Activated B cell treated with CpG ODN at 0.5 μM for 24 hours (primary cell): ENCODE results near the gene PCP4L1. TPM values are rescaled to one million over a fixed set of nuclear protein-coding genes. Genes with fewer than 3 reads are reported as not detected.

Experiments
- ATAC-seq: fragments of 200-7000 bp; cut with Tn5 transposase; one replicate; pipeline ENCODE4 v1.10.0; 2021; ENCODE audit warnings: low read depth, mild to moderate bottlenecking, moderate library complexity
- CTCF ChIA-PET: fragments of 350-600 bp; sonication (Branson Sonifier 250); formaldehyde crosslinking; loops from one replicate; lab custom pipeline; 2021; ENCODE audit warnings: antibody characterized with exemption; lab: Charles Lee
- POLR2A ChIA-PET: fragments of 350-600 bp; sonication (Branson Sonifier 250); formaldehyde crosslinking; loops from one replicate; lab custom pipeline; 2021; ENCODE audit warnings: antibody characterized with exemption; lab: Charles Lee
- DNase-seq: peaks from one replicate; pipeline ENCODE4 v3.0.0; 2022
- H3K27ac Mint-ChIP-seq: one replicate; pipeline ENCODE4 v1.8.0; 2020; ENCODE audit warnings: mixed read lengths
- H3K27me3 Mint-ChIP-seq: one replicate; pipeline ENCODE4 v1.8.0; 2021; ENCODE audit warnings: mixed read lengths
- H3K36me3 Mint-ChIP-seq: one replicate; pipeline ENCODE4 v1.8.0; 2021; ENCODE audit warnings: low read depth, mixed read lengths
- H3K4me1 Mint-ChIP-seq: one replicate; pipeline ENCODE4 v1.8.0; 2021; ENCODE audit warnings: mixed read lengths
- H3K4me3 Mint-ChIP-seq: one replicate; pipeline ENCODE4 v1.8.0; 2020; ENCODE audit warnings: mild to moderate bottlenecking, mixed read lengths
- H3K9me3 Mint-ChIP-seq: one replicate; pipeline ENCODE4 v1.8.0; 2020; ENCODE audit warnings: mixed read lengths
- intact Hi-C: fragments of 100-400 bp; cut with micrococcal nuclease; formaldehyde crosslinking; loops from one replicate; pipeline ENCODE4 v1.15.1; 2024
- total RNA-seq: library from RNA; stranded (reverse); gene quantifications from 2 replicates; pipeline ENCODE4 v1.2.3, GENCODE V29; 2022
- TF ChIP-seq, protein P1 (sequence below): fragments of 200-600 bp; IDR thresholded peaks from one replicate; pipeline ENCODE4 v1.8.0; 2022; ENCODE audit warnings: antibody characterized with exemption, mild to moderate bottlenecking

PCP4L1 gene
- total RNA-seq, 1 donor from 2014 or later, result not detected

DNA sequence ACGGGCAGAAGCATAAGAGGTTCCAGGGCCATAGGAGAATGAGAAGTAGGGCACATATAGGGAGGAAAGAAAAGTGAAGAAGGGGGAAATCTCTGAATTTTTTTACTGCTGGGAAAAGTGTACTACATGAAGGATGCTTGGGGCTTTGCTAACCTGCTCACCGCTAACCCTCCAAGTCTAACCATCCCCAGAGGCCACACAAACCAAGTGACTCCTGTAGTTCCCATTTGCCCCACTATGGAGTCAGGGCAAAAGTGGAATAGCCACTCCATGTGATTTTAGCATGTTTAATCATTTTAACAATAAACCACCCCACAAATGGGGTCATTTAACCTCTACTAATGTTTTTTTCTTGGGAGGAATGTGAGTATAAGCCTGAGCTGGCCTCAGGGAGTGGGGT lies 26.6 kb downstream of the PCP4L1 start:
- CTCF ChIA-PET, result no interaction called here
- DNase-seq (no peak), ATAC-seq (no peak)
- Mint-ChIP-seq H3K27ac (no peak overlapping the region), H3K9me3 (no peaks in the 10 kb centered on the region), H3K4me3 (no peak overlapping the region), H3K27me3 (no peaks in the 10 kb centered on the region), H3K4me1 (peaks cover 7% of the 10 kb centered on the region), H3K36me3 (no peaks in the 10 kb centered on the region)
- intact Hi-C loops, result no loop called here
- TF ChIP-seq, protein P1, sequence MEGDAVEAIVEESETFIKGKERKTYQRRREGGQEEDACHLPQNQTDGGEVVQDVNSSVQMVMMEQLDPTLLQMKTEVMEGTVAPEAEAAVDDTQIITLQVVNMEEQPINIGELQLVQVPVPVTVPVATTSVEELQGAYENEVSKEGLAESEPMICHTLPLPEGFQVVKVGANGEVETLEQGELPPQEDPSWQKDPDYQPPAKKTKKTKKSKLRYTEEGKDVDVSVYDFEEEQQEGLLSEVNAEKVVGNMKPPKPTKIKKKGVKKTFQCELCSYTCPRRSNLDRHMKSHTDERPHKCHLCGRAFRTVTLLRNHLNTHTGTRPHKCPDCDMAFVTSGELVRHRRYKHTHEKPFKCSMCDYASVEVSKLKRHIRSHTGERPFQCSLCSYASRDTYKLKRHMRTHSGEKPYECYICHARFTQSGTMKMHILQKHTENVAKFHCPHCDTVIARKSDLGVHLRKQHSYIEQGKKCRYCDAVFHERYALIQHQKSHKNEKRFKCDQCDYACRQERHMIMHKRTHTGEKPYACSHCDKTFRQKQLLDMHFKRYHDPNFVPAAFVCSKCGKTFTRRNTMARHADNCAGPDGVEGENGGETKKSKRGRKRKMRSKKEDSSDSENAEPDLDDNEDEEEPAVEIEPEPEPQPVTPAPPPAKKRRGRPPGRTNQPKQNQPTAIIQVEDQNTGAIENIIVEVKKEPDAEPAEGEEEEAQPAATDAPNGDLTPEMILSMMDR, result no peak
- POLR2A ChIA-PET, result no interaction called here

DNA sequence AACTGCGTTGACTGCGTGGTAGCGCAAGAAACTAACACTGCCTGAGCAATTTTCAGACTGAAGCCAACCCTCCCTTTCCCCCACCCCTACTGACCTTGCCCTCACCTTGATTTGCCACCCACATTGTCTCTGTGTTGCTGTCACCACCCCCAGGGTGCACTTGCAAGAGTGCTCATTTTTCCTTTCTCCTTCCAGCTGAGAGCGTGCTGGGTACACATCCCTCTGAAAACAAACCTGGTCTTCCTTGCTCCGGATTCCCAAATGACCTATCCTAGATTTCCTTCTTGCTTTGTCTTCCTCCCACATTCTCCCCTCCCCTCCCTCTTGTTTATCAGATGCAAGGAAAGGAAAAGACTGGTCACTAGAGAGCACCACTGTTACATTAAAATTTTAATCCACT lies 27.0 kb downstream of the PCP4L1 start:
- TF ChIP-seq, protein P1, result no peak
- ChIA-PET POLR2A (no interaction called here), CTCF (no interaction called here)
- Mint-ChIP-seq H3K27me3 (no peaks in the 10 kb centered on the region), H3K36me3 (no peaks in the 10 kb centered on the region), H3K4me3 (no peak overlapping the region), H3K27ac (no peak overlapping the region), H3K4me1 (peaks cover 7% of the 10 kb centered on the region), H3K9me3 (no peaks in the 10 kb centered on the region)
- intact Hi-C loops, result no loop called here
- ATAC-seq (no peak), DNase-seq (no peak)

DNA sequence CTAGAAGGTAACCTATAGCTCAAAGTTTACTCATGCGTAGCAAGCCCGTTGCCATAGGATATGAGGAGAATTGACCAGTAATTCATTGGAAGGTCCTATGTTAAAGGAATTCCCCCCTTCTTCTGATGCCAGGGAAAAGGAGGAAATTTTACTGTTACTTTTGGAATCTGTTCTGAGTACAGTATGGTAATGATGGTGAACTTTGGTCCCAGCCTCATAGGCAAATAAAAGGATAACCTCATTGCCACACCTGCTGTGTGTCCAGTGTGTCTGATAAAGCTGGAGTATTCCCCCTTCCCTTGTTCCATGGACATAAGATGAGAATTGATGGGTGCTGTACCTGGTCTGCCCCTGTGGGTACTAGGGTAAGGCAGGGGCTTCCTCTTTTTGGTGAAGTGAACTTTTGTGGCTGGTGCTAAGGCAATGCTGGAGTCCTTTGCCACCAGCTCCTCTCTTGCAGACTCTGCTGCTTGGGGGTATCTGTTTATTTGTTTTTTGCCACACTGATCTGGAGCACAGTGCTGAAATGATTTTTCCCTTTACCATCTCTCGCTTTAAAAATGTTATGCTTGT lies 29.0 kb downstream of the PCP4L1 start:
- Mint-ChIP-seq H3K27ac (no peak overlapping the region), H3K27me3 (no peaks in the 10 kb centered on the region), H3K36me3 (no peaks in the 10 kb centered on the region), H3K4me3 (no peak overlapping the region), H3K9me3 (no peaks in the 10 kb centered on the region), H3K4me1 (peaks cover 6% of the 10 kb centered on the region)
- TF ChIP-seq, protein P1, result no peak
- intact Hi-C loops, result no loop called here
- ATAC-seq, result no peak
- POLR2A ChIA-PET, result interaction anchor here (0.5 kb wide), 1 partner anchor 17 kb away, joined by 5 read pairs; no protein-coding TSS in a partner anchor
- DNase-seq, result no peak
- CTCF ChIA-PET, result interaction anchor here (0.6 kb wide), 1 partner anchor 1079 kb away, joined by 3 read pairs; no protein-coding TSS in a partner anchor

DNA sequence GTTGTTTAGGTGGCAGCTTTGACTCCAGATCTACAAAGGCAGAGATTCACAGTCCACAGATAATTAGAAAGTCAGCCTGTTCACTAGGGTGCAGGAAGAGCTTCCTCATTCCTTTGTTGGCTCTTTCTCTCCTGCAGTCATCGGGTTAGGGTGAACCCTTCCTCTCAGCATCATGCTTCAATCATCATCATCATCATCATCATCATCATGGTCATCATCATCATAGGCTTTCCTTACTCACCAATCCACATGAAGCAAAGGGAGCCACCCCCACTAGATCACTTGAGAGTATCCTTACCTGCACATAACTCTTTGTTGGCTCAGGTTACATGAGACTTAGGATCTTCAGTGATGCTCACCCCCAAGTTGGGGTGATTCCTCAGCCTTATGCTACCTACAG lies 32.2 kb downstream of the PCP4L1 start:
- Mint-ChIP-seq H3K9me3 (no peaks in the 10 kb centered on the region), H3K4me3 (no peak overlapping the region), H3K4me1 (no peaks in the 10 kb centered on the region), H3K27ac (no peak overlapping the region), H3K36me3 (no peaks in the 10 kb centered on the region), H3K27me3 (no peaks in the 10 kb centered on the region)
- ATAC-seq (no peak), DNase-seq (no peak)
- CTCF ChIA-PET, result interaction anchor here (0.7 to 2.1 kb wide), 19 partner anchors 8 to 293 kb away, joined by 3 to 11 read pairs (median 4); partner anchors contain the start of genes APOA2, NDUFS2, PPOX and TOMM40L
- TF ChIP-seq, protein P1, result no peak
- intact Hi-C loops, result loop anchor here (1.0 to 5.0 kb wide), 3 partner anchors 63 to 98 kb away; no protein-coding TSS in a partner anchor
- POLR2A ChIA-PET, result interaction anchor here (1.2 kb wide), 1 partner anchor 23 kb away, joined by 4 read pairs; the partner anchor contains the start of gene SDHC

DNA sequence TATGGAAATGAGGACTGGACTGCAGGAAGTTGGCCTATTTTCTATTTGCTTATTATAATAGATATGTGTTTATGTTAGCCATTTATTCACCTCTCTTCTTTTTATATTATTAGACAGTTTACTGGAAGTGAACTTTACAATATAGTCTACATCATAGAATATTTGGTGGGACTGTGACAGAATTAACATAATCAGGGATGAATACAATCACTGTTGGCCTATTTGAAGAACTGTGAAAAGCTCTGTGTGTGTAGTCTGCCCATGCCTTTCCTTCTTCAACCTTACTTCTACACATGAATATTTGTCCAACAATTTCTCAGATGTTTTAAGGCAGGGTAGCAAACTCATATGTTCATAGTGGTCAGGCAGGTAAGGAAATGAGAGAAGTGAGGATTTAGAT lies 38.9 kb downstream of the PCP4L1 start:
- Mint-ChIP-seq H3K9me3 (no peaks in the 10 kb centered on the region), H3K4me3 (no peak overlapping the region), H3K36me3 (peaks cover 4% of the 10 kb centered on the region), H3K27me3 (no peaks in the 10 kb centered on the region), H3K27ac (peak overlapping the region; percentile 10), H3K4me1 (peaks cover 13% of the 10 kb centered on the region)
- ATAC-seq, result no peak
- intact Hi-C loops, result no loop called here
- TF ChIP-seq, protein P1, result no peak
- DNase-seq, result no peak
- ChIA-PET POLR2A (interaction anchor here (0.6 kb wide), 1 partner anchor 372 kb away, joined by 7 read pairs; no protein-coding TSS in a partner anchor), CTCF (no interaction called here)
